Measurements from ENCODE around the gene CTXN1.
A peak's percentile ranks its signal among the peaks of the same experiment; 100 is the strongest.
"Not testable (repeated sequence)": the region's sequence is repeated elsewhere in the genome, so short reads cannot be mapped to it uniquely, and the experiment has no call there.

CTXN1 gene

DNA sequence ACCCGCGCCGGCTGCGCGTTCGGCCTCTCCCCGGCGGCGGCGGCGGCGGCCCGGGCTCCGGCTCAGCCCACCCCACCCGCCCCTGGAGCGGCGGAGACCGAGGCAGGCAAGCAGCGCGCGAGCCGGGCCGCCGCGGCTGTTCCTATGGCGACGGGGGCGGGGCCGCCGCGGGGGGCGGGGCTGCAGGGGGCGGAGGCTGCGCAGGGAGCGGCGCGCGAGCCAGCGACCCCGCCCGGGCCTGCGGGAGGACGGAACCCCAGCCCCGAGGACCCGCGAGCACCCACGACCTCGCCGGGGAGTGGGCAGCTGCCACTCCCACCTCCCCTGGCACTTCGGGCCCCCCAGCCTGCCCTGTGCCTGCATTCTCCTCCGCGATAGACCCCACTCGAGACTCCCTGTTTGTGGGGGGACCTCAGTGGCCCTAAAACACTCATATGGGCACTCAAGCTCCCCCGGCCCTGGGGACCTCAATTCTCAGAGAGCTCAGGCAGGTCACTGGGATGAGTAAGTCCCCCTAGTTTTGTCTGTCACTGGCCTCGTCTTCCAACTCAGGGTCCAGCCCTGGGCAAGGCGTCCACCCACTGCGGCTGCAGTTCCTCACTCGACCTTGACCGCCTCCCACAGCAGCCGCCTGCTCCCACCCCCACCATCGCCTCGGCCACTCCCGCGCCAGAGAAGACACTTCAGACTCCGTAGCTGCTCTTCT, at the start of gene CTXN1:
CTXN1 (minus strand) TSS at position 115 of the 706 bp plus-strand sequence. CDS start 597 bp downstream, outside the sequence.
- DNase-seq (ENCODE audit: low spot score) = no peak

DNA sequence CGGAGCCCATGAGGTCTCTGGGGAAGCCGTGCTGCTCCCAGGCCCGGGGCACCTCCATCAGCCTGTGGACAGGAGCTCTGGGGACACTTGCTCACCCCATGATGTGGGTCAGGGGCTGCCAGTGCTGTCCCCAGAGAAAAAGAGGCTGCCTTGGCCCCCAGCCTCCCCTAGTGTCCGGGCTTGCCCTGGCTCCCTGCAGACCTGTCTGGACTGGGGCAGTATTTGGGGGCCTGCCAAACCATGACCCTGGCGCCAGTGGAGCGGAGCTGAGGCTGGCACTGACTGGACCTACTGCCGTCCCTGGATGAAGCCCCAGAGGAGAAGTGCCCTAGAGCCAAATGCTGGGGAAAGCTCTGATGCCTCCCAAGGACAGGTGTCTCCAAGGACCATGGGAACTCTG, 49.1 kb upstream of the CTXN1 start:
- no peak for DNase-seq (ENCODE audit: low spot score)

DNA sequence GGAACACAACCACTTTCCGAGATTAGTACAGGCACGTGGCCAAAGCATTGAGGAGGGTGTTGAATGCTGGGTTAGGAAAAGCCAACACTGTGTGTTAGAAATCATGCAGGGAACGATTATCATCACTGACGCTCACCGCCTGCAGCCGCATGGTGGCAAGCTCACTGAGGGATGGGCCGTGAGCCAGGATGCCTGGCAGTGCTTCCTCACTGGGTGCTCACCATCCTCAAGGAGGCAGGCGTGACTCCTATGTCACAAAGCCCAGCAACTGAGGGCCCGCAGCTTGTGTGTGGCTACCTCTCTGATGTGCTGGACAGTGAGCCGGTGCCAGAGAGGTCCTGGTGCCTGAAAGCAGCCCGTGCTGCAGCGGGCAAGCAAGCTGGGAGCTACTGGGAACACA, 47.9 kb upstream of the CTXN1 start:
- DNase-seq (ENCODE audit: low spot score) = no peak

DNA sequence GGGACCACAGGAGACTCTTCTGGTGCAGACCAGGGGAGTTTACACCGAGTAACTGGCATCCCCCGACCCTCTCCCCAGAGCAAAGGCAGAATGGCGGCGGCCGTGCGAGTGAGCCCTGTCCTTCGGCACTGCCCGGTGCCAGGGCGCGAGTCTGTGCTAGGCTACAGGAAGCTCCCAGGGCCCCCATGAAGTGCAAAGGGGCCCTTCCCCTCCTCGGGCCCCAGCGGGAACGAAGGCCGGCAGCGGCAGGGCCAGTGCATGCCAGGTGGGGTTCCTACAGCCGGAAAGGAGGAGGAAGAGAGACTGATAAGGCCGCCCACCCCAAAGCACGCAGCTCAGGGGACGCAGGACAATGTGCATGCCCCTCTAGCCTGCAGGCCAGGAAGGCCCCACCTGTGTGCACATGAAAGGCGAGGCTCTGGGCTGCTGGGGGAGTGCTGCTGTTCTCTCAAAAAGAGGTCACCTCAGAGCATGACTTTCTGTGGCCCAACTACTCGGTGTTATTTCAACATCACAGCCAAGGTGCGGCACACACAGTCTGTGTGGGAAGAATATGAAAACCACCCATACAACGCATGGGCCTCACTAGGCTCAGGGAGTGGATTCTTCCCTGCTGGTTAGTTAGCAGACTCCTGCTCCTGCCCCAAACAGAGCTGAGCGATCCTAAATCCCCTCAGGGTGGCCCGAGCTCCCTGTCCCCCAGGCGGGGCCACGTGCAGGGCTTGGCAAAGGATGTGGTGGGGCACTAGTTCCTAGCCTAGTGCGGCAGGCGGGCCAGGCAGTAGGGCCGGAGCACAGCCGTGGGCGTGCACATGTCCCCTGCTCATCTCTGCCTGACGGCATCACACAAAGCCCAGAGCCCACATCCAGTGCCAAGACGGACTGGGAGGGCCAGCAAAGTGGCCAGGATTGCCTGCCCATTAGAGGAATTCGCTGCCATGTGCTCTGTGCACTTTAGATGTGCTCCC, 45.9 kb upstream of the CTXN1 start:
- no peak for DNase-seq (ENCODE audit: low spot score)

DNA sequence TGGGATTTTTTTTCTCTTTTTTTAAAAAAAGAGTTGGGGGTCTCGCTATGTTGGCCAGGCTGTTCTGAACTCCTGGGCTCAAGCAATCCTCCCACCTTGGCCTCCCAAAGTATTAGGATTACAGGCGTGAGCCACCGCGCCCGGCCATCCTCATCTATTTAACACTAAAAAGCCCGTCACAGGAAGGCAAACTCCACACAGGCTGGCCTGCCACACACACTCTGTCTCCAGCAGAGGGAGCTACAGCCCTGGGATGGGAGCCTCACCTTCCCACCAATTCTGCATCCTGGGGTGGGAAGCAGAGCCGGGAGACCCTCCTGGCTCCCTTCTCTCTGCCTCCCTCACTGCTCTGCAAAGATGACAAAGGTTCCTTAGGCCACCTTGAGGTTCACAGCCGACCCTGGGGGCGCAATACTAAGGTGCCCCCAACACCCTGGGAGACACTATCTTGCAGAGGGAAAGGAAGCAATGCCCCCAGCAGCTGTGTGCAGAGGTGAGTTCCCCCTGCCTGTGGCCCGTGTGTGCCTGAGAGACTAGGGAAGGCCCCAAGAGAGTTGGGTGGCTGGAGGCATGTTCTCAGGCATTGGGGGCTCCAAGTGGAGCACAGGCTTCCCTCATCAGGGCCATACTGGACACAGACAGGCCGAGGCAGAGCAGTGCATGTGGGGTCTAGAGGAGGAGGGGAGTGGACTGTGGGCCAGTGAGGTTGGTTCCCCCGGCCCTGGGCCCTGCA, 44.9 kb upstream of the CTXN1 start:
- peak; percentile 80 for DNase-seq (ENCODE audit: low spot score)

DNA sequence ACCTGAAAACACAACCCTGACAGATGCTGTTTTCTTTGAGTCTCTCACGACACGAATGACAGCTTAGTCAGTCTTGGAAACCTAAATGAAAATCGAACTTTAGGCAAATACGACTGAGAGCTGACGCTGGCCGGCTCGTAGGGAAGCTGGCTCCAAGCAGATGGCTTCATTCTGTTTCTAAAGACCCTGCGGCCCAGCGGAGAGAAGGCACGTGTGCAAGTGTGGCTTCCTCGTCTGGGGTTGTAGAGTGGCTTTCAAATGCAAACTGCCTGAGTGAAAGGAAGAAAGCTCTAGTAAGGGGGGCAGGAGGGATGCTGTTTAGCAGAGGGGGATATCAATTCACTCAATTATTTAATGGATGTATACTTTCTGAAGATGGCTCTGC, 43.6 kb upstream of the CTXN1 start:
- no peak for DNase-seq (ENCODE audit: low spot score)

DNA sequence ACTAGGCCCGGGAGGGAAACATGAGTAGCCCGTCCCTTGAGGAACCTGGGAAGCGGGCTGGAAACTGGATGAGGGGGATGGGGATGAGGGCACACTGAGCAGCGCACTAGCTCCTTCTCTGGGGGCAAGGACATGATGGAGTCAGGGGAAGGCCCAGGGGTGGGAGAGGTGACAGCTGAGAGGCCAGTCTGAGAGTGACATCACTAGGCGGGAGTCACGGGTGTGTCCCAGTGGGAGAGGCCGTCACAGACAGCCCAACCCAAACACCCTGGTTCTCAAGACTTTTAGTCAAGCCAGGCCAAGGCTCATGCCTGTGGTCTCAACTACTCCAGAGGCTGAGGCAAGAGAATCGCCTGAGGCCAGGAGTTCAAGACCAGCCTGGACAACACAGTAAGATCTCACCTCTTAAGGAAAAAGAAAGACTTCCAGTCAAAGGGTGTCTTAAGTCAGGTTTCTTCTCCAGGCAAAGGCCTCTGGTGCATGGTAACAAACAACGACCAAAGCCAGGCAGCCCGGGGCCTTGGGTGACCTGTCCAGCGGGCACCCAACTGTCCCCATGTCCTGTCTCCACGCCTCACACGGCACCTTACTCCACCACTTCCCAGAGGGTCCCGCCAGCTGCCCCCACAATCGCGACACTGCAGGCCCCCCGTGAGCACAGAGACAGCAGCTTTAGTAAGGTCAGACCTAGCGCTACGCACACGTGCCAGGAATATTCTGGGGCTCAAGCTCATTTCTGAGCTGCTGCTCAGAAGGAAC, 43.0 kb upstream of the CTXN1 start:
- DNase-seq (ENCODE audit: low spot score) = no peak

DNA sequence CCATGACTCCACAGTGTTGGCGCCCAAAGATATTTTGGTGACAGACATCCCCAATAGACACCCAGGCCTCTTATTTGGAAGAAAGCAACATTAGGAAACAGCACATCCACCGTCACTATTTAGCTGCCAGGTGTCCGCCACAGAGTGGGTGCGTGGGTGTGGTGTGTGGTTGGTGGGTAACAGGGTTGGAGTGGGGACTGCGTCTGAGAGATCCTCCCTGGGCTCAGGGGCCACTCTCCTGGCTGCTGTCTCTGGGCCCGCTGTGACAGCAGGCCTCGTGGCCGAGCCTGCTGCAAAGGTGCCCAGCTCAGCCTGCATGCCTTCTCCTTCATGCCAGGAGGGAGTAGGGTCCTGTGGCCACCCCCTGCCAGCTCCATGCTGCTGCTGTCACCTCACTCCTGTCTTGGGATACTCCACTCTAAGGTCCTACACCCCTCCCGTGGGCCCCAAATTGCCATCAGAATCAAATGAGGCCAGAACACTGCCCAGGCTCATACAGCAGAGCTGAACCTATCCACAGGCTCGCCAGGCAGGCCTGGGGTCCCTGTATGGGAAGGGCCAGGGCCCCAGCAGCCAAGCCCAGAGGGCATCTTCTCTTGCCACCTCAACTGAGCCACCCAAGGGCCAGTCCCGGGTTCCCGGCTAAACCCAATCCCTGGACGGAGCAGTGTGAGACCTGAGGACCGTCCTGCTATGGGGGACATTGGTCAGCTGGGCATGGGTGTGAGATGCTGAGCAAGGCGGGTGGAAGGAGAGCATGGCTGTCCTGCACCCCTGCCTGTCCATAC, 42.3 kb upstream of the CTXN1 start:
- no peak for DNase-seq (ENCODE audit: low spot score)

DNA sequence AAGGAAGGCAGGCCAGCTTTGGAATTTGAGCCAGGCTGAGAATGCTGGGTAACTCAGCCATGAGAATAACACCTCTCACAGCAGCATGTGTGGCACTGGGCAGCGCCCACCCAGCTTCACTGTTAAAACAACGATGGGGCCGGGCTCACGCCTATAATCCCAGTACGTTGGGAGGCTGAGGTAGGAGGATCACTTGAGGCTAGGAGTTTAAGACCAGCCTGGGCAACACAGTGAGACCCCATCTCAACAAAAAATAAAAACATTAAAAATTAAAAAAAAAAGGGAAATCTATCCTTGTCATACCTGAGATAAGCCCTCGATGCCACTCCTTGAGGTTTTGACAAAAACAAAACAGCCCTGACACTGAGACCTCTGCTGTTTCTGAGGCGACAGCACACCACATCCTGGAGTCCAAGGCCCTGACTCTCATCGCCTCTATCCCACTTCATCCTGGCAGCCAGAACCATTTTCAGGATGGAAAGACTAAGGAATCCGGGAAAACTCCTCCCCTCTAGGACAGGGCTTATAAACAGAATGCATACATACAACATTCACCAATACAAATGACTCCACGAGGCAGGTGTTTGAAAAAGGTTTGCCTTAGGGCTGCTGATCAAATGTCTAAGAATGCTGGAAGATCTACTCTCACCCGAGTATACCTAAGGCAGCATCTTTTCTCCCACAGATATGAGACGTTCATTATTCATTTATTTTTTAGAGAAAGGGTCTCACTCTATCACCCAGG, 40.2 kb upstream of the CTXN1 start:
- no peak for DNase-seq (ENCODE audit: low spot score)

DNA sequence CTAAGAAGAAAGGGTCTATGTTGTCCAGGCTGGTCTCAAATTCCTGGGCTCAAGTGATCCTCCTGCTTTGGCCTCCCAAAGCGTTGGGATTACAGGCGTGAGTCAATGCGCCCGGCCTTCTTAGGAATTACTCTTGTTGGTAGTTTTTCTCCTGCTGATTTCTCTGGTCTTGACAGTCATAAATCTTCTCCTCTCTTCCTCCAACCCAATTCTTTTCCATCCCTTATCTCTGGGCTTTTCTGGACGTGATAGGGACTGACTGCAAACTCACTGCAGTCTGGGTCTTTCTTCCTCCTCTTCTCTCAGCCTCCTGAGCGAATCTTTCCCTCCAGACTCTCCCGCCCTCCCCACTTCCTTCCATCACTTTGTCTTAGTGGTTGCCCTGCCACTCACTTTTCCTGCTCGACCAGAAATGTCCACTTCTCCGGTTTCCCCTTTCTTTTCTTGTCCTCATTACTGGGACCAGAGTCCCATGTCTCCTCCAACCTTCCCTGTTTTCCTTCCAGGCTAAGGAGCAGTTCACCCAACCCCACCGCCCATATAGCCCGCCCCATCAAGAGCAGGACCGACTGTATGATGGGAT, 39.4 kb upstream of the CTXN1 start:
- no peak for DNase-seq (ENCODE audit: low spot score)

DNA sequence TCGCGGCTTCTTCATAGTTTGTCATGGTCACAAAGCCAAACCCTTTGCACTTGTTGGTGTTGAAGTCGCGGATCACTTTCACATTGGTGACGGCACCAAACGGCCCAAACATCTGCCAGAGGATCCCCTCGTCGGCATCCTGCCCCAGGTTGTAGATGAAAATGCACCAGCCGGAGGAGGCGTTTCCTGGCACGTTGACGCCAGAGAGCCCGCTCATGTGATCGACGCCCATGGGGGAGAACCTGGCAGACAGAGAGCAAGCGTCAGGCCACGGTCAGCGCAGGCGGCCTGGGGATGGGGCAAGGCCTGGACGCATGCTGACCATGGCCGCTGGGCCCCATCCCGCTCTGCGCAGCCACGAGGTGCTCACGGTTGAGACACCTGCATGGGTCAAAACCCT, 37.6 kb upstream of the CTXN1 start:
- DNase-seq (ENCODE audit: low spot score) = no peak

DNA sequence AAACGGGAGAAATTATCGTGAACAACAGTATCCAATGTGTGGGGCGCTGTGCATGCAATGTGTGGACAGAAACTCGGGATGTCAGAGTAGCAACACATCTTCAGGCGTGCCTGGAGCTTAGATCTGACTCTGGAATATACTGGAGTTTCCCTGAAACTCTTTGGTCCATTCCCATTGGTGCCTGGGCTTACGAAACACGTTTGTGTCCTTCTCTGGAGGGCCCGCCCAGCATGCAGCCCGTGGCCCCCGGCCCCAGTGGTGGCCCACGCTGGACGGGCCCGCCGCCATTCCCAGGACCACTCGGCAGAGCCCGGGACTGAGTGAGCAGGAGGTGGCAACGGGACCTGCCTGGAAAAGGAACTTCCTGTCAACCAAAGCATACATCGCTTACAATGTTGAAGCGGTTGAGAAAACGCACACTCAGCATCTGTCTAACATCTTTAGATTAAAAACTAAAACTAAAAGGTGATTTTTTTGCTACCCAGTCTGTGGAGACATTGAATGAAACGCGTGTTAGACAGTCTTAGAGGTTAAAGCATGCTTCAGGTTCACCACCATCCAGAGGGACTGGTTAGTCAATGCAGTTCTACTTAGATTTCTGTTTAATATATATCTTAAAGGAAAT, 36.8 kb upstream of the CTXN1 start:
- no peak for DNase-seq (ENCODE audit: low spot score)

DNA sequence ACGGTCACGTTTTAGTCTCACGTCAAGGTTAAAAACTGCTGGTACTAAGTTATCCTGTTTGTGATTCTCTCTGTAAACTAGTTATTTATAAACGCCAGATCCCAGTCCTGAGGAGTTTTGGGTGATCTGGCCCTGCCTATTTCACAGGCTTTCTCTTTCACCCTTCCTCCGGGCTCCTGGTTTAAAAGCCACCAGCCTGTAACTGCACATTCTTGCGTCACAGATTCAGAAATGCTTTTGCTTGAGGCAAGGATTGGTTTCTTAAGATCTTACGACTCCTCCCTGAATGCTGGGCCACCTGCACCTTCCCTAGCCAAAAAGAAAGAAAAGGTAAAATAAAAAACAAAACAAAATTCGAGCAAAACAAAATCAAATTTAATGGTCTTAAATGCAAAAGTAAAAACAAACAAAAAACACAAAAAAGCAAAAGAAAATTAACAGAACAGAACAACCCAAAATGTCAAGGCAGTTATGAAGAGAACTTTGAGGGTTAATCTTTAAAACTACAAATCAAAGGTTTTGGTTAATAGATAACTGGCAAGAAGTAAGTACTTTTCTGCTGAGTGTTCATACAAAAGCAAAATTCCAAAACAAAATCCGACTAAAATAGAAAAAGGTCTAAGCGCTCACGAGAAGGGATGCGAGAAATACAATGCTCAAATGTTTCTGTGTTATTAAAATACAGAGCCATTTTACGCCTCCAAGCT, 36.1 kb upstream of the CTXN1 start:
- no peak for DNase-seq (ENCODE audit: low spot score)

DNA sequence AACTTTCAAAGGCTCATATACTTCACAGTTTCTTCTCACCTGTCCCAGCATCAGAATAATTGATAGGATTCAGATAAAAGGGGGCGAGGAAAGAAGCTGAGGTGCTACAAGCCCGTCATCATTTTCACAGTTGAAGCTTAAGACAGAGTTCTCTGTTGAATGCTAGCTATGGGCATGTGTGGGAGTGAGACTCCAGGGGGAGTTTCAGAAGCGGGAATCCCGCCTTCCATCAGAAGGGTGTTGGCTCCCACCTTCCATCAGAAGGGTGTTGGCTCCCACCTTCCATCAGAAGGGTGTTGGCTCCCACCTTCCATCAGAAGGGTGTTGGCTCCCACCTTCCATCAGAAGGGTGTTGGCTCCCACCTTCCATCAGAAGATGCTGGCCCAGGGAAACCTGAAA, 35.1 kb upstream of the CTXN1 start:
- DNase-seq (ENCODE audit: low spot score) = not testable (repeated sequence)

DNA sequence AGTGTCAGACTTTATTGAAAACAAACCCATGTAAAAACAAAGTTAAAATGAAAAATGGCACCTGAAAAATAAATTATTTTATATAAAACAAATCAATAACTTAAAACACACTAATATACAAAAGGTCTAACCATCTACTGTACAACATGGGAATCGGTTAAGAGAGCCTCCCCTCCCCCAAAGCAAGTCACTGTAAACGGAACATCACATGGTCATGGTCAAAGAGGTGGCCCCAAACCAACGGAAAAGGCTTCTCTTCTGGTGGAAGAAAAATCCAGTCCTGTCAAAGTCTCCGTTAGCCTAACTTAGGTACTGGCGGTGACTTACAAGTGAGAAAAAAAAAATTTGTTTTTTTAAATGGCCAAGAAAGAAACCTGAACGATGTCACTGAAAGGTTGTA, 33.3 kb upstream of the CTXN1 start:
- DNase-seq (ENCODE audit: low spot score) = no peak

DNA sequence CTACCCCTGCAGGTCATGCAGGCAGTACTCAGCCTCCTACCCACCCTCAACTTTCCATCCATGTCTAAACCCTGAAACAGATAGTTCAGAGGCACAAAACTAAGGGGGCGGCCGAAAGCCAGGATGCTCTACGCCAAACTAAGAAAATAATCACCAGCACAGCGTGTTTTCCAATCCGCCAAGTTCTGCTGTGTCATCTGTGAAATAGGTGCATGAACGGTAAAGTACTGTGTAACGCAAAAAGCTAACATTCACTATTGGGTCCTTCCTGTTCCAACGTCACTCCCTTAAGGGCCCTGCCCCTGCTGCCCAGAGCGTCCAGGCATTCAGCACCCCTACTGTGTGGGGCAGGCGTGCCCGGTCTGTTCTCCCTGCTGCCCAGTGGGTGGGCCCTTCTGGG, 29.8 kb upstream of the CTXN1 start:
- no peak for DNase-seq (ENCODE audit: low spot score)

DNA sequence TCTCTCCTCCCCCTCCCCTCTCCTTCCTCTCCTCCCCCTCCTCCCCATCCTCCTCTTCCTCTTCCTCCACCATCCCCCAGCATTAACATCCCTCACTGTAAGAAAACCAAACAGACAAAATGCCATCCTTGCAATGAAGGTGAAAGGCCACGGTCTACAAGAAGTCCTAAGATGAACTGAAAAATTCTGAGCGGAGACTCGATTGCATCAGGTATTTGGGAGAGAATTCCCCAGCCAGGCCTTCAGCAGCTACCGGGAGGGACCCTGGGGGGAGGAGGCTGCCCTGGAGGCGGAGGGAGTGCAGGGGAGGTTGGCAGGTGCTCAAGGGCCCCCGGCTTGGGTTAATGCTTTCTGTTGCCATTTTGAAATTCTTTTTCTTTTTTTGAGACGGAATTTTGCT, 27.6 kb upstream of the CTXN1 start:
- DNase-seq (ENCODE audit: low spot score) = no peak

DNA sequence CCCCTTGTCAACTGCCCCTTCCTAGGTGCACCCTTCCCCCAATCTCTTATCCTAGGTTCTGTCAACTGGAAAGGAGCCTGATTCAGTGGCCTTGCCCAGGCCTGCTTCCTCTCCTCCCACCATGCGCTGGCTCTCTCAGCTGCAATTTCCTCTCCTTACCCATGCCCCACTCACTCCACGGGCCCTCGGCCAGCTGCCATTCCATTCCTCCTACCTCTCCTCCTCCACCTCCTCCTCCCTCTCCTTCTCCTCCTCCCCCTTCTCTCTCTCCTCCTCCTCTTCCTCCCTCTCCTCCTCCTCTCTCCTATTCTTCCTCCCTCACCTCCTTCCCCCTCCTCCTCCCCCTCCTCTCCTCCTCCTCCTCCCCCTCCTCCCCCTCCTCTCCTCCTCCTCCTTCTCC, 27.1 kb upstream of the CTXN1 start:
- no peak for DNase-seq (ENCODE audit: low spot score)

DNA sequence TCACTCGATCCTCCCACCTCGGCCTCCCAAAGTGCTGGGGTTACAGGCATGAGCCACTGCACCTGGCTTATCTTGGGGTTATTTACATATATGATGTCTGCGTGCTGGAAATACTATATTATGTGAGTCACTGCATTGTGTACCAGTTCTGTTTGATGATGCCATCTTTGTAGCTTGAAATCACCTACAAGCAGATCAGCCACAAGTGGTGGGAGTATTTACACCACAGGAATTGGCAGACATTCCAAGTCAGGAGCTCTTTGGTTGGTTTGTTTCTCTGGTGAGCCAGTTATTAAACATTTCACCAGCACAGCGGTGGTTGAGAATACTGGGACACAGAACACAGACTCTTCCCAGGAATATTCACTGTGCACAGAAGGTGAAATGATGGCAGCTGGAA, 22.0 kb upstream of the CTXN1 start:
- no peak for DNase-seq (ENCODE audit: low spot score)

Measured in HuH-7 (cell line).